ENCODE measurements around the gene MGA. TPM values are rescaled to one million over a fixed set of nuclear protein-coding genes. Genes with fewer than 3 reads are reported as not detected.

Gene MGA
- total RNA-seq, 1 donor from 2014 or later = 58.3 TPM

DNA sequence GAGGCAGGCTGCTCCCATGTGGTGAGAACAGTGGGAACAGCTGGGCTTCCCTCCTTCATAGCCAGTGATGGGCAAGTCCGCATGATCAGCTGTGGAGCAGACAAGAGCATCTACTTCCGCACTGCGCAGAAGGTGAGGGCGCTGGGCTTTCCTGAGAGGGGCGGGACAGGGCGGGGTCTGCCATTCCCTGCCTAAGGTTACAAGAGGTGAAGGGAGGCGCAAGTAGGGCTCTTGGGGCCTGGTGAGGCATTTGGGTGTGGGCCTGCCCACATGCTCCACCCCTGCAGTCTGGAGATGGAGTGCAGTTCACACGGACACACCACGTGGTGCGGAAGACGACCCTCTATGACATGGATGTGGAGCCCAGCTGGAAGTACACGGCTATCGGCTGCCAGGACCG lies 157.1 kb downstream of the MGA start:
- ChIA-PET CTCF (no interaction called here), POLR2A (interaction anchor here (0.7 kb wide), 1 partner anchor 570 kb away, joined by 6 read pairs; no protein-coding TSS in a partner anchor)
- H3K4me3 Mint-ChIP-seq = no peak overlapping the region
- H3K9me3 Mint-ChIP-seq = no peaks in the 10 kb centered on the region
- TF ChIP-seq, protein P1, sequence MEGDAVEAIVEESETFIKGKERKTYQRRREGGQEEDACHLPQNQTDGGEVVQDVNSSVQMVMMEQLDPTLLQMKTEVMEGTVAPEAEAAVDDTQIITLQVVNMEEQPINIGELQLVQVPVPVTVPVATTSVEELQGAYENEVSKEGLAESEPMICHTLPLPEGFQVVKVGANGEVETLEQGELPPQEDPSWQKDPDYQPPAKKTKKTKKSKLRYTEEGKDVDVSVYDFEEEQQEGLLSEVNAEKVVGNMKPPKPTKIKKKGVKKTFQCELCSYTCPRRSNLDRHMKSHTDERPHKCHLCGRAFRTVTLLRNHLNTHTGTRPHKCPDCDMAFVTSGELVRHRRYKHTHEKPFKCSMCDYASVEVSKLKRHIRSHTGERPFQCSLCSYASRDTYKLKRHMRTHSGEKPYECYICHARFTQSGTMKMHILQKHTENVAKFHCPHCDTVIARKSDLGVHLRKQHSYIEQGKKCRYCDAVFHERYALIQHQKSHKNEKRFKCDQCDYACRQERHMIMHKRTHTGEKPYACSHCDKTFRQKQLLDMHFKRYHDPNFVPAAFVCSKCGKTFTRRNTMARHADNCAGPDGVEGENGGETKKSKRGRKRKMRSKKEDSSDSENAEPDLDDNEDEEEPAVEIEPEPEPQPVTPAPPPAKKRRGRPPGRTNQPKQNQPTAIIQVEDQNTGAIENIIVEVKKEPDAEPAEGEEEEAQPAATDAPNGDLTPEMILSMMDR (IDR thresholded peaks at IDR 0.05) = no peak
- H3K4me1 Mint-ChIP-seq = no peaks in the 10 kb centered on the region
- ATAC-seq (ENCODE audit: low read depth) (no peak), DNase-seq (no peak)
- no peak overlapping the region for H3K27ac Mint-ChIP-seq
- intact Hi-C loops (cut with micrococcal nuclease) = no loop called here
- H3K27me3 Mint-ChIP-seq = no peaks in the 10 kb centered on the region
- peaks cover 80% of the 10 kb centered on the region for H3K36me3 Mint-ChIP-seq (ENCODE audit: low read depth)

- intact Hi-C loops (cut with micrococcal nuclease) = no loop called here
- ChIA-PET POLR2A (interaction anchor here (0.6 kb wide), 1 partner anchor 678 kb away, joined by 3 read pairs; the partner anchor contains the start of gene SNAP23), CTCF (interaction anchor here (1.0 kb wide), 1 partner anchor 43 kb away, joined by 3 read pairs; the partner anchor contains the start of gene MAPKBP1)
- no peak overlapping the region for H3K4me3 Mint-ChIP-seq
- no peaks in the 10 kb centered on the region for H3K9me3 Mint-ChIP-seq
- DNase-seq = no peak
- no peaks in the 10 kb centered on the region for H3K27me3 Mint-ChIP-seq
- H3K4me1 Mint-ChIP-seq = no peaks in the 10 kb centered on the region
- H3K27ac Mint-ChIP-seq = no peak overlapping the region
- peaks cover 82% of the 10 kb centered on the region for H3K36me3 Mint-ChIP-seq (ENCODE audit: low read depth)
- TF ChIP-seq, protein P1 (IDR thresholded peaks at IDR 0.05) = no peak
- ATAC-seq (ENCODE audit: low read depth) = no peak
Observed at GRCh38 chr15:41817781-41818180, 157.6 kb downstream of the MGA start.

- Mint-ChIP-seq H3K4me3 (no peak overlapping the region), H3K4me1 (no peaks in the 10 kb centered on the region), H3K27me3 (no peaks in the 10 kb centered on the region), H3K9me3 (no peaks in the 10 kb centered on the region), H3K36me3 (ENCODE audit: low read depth) (peaks cover 83% of the 10 kb centered on the region), H3K27ac (no peak overlapping the region)
- TF ChIP-seq, protein P1 (IDR thresholded peaks at IDR 0.05) = no peak
- CTCF ChIA-PET = interaction anchor here (0.9 to 1.9 kb wide), 2 partner anchors 8 to 353 kb away, joined by 3 to 5 read pairs; no protein-coding TSS in a partner anchor
- intact Hi-C loops (cut with micrococcal nuclease) = no loop called here
- DNase-seq = no peak
- POLR2A ChIA-PET = interaction anchor here (0.6 kb wide), 1 partner anchor 9 kb away, joined by 3 read pairs; no protein-coding TSS in a partner anchor
- no peak for ATAC-seq (ENCODE audit: low read depth)
Observed at GRCh38 chr15:41819455-41820050, 159.3 kb downstream of the MGA start.

DNA sequence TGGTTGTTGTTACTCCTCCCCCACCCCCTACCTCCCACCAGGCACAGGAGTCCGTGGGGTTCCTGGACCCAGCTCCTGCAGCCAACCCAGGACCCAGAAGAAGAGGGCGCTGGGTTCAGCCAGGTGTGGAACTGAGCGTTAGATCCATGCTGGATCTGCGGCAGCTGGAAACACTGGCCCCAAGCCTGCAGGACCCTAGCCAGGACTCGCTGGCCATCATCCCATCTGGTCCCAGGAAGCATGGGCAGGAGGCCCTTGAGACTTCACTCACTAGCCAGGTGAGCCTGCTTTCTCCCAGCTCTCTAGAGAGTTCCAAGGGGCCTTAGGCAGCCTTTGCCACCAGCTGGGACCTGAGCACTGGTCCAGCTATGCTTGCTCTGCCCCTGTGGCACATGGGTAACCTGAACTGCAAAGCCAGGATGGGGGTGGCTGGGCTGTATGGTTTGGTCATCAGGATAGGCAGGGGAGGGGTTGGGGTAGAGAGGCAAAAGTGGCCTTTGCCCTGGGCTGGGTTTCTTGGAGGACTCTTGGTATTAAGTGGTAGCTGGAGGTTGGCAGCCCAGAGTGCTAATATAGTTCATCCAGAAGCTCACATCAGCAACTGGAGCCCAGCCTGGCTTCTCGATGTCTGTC lies 160.7 kb downstream of the MGA start:
- DNase-seq (no peak), ATAC-seq (ENCODE audit: low read depth) (no peak)
- TF ChIP-seq, protein P1 (IDR thresholded peaks at IDR 0.05) = no peak
- Mint-ChIP-seq H3K27me3 (no peaks in the 10 kb centered on the region), H3K27ac (no peak overlapping the region), H3K4me3 (no peak overlapping the region), H3K9me3 (no peaks in the 10 kb centered on the region), H3K36me3 (ENCODE audit: low read depth) (peaks cover 74% of the 10 kb centered on the region), H3K4me1 (no peaks in the 10 kb centered on the region)
- intact Hi-C loops (cut with micrococcal nuclease) = no loop called here
- ChIA-PET CTCF (interaction anchor here (1.9 kb wide), 1 partner anchor 9 kb away, joined by 5 read pairs; no protein-coding TSS in a partner anchor), POLR2A (interaction anchor here (1.3 kb wide), 1 partner anchor 47 kb away, joined by 4 read pairs; the partner anchor contains the start of gene MAPKBP1)

GRCh38 chr15:41821831-41822230 lies 161.6 kb downstream of the MGA start:
- H3K9me3 Mint-ChIP-seq = no peaks in the 10 kb centered on the region
- H3K27ac Mint-ChIP-seq = no peak overlapping the region
- H3K27me3 Mint-ChIP-seq = no peaks in the 10 kb centered on the region
- peaks cover 3% of the 10 kb centered on the region for H3K4me1 Mint-ChIP-seq
- no peak for DNase-seq
- H3K36me3 Mint-ChIP-seq (ENCODE audit: low read depth) = peaks cover 66% of the 10 kb centered on the region
- POLR2A ChIA-PET = interaction anchor here (1.3 kb wide), 1 partner anchor 48 kb away, joined by 4 read pairs; the partner anchor contains the start of gene MAPKBP1
- H3K4me3 Mint-ChIP-seq = no peak overlapping the region
- intact Hi-C loops (cut with micrococcal nuclease) = no loop called here
- CTCF ChIA-PET = no interaction called here
- TF ChIP-seq, protein P1 (IDR thresholded peaks at IDR 0.05) = no peak
- ATAC-seq (ENCODE audit: low read depth) = no peak
